ENCODE measurements around the gene FAAP24.
"Not testable (repeated sequence)": the region's sequence is repeated elsewhere in the genome, so short reads cannot be mapped to it uniquely, and the experiment has no call there.

Gene FAAP24

DNA sequence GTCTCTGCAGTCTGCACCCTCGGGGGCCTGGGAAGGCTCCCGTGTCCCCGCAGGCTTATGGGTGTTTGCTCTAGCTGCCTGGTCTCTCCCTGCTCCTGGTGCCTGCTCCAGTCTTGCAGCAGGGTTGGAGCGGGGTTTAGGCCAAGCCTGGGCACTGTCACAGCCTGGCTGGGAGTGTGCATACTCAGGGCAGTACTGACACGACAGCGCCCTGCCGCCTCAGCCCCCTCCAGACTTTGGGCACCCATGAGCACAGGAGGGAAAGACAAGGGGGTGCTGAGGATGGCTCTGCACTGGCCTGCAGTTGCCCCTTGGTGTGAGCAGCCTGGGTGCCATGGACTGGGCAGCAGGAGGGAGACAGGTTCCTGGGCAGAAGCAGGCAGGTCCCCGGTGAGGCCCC lies 36.0 kb upstream of the FAAP24 start:
- no peak overlapping the region for H3K27ac ChIP-seq (ENCODE audit: low read depth, low read length, poor library complexity, severe bottlenecking)
- H3K9me3 ChIP-seq (ENCODE audit: low read length): no peaks in the 10 kb centered on the region
- no peaks in the 10 kb centered on the region for H3K4me1 ChIP-seq (ENCODE audit: insufficient read depth, low read length, severe bottlenecking)
- no peaks in the 10 kb centered on the region for H3K79me2 ChIP-seq (ENCODE audit: insufficient read depth, low read length)
- H3F3A ChIP-seq (ENCODE audit: insufficient read depth, low read length): no peaks in the 10 kb centered on the region
- no peak overlapping the region for H3K9ac ChIP-seq (ENCODE audit: low read length)
- no peak overlapping the region for H3K4me3 ChIP-seq (ENCODE audit: low read depth, low read length, poor library complexity, severe bottlenecking)
- TF ChIP-seq, protein P1, sequence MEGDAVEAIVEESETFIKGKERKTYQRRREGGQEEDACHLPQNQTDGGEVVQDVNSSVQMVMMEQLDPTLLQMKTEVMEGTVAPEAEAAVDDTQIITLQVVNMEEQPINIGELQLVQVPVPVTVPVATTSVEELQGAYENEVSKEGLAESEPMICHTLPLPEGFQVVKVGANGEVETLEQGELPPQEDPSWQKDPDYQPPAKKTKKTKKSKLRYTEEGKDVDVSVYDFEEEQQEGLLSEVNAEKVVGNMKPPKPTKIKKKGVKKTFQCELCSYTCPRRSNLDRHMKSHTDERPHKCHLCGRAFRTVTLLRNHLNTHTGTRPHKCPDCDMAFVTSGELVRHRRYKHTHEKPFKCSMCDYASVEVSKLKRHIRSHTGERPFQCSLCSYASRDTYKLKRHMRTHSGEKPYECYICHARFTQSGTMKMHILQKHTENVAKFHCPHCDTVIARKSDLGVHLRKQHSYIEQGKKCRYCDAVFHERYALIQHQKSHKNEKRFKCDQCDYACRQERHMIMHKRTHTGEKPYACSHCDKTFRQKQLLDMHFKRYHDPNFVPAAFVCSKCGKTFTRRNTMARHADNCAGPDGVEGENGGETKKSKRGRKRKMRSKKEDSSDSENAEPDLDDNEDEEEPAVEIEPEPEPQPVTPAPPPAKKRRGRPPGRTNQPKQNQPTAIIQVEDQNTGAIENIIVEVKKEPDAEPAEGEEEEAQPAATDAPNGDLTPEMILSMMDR (IDR thresholded peaks at IDR 0.05; ENCODE audit: low read length): no peak
- no peak for TF ChIP-seq EZH2 (IDR thresholded peaks at IDR 0.05; ENCODE audit: borderline replicate concordance, low read length)
- H3K36me3 ChIP-seq (ENCODE audit: insufficient read depth, low read length): peaks cover 3% of the 10 kb centered on the region; the same call in 1 of the 2 replicates
- H3K9me2 ChIP-seq (ENCODE audit: low read depth, low read length): no peaks in the 10 kb centered on the region
- H2AFZ ChIP-seq (ENCODE audit: low read length): no peak overlapping the region
- no peaks in the 10 kb centered on the region for H4K20me1 ChIP-seq (ENCODE audit: insufficient read depth, low read length)
- no peak overlapping the region for H3K4me2 ChIP-seq (ENCODE audit: low read length)
- no peaks in the 10 kb centered on the region for H3K27me3 ChIP-seq (ENCODE audit: insufficient read depth, low read length)

DNA sequence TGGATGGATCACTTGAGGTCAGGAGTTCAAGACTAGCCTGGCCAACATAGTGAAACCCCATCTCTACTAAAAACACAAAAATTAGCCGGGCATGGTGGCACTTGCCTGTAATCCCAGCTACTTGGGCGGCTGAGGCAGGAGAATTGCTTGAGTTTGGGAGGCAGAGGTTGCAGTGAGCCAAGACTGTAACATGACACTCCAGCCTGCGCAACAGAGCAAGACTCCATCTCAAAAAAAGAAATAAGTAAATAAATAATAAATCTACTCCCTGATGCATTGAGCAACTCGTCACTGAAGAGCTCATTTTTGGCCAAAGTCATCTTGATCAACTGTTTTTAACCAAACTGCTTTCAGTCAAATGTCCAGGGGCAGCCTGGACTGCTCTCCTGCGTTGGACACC lies 30.8 kb upstream of the FAAP24 start:
- Histone ChIP-seq H3K27ac (ENCODE audit: low read depth, low read length, poor library complexity, severe bottlenecking) (peak overlapping the region; percentile 31), H3K4me1 (ENCODE audit: insufficient read depth, low read length, severe bottlenecking) (peaks cover 12% of the 10 kb centered on the region)
- H3K9me3 ChIP-seq (ENCODE audit: low read length); H4K20me1 ChIP-seq (ENCODE audit: insufficient read depth, low read length); H3K9ac ChIP-seq (ENCODE audit: low read length); H3K79me2 ChIP-seq (ENCODE audit: insufficient read depth, low read length); H2AFZ ChIP-seq (ENCODE audit: low read length); H3F3A ChIP-seq (ENCODE audit: insufficient read depth, low read length); H3K4me2 ChIP-seq (ENCODE audit: low read length); H3K9me2 ChIP-seq (ENCODE audit: low read depth, low read length); H3K4me3 ChIP-seq (ENCODE audit: low read depth, low read length, poor library complexity, severe bottlenecking); H3K27me3 ChIP-seq (ENCODE audit: insufficient read depth, low read length); H3K36me3 ChIP-seq (ENCODE audit: insufficient read depth, low read length): not testable (repeated sequence)

- H3K27me3 ChIP-seq (ENCODE audit: insufficient read depth, low read length): no peaks in the 10 kb centered on the region
- no peaks in the 10 kb centered on the region for H3K9me2 ChIP-seq (ENCODE audit: low read depth, low read length)
- H3K79me2 ChIP-seq (ENCODE audit: insufficient read depth, low read length): no peaks in the 10 kb centered on the region
- no peak overlapping the region for H3K4me2 ChIP-seq (ENCODE audit: low read length)
- no peak overlapping the region for H3K9ac ChIP-seq (ENCODE audit: low read length)
- no peak overlapping the region for H3K4me3 ChIP-seq (ENCODE audit: low read depth, low read length, poor library complexity, severe bottlenecking)
- no peak overlapping the region for H3K27ac ChIP-seq (ENCODE audit: low read depth, low read length, poor library complexity, severe bottlenecking)
- H2AFZ ChIP-seq (ENCODE audit: low read length): no peak overlapping the region
- H4K20me1 ChIP-seq (ENCODE audit: insufficient read depth, low read length): no peaks in the 10 kb centered on the region
- no peak for TF ChIP-seq EZH2 (IDR thresholded peaks at IDR 0.05; ENCODE audit: borderline replicate concordance, low read length)
- TF ChIP-seq, protein P1 (IDR thresholded peaks at IDR 0.05; ENCODE audit: low read length): no peak
- H3F3A ChIP-seq (ENCODE audit: insufficient read depth, low read length): no peaks in the 10 kb centered on the region
- H3K4me1 ChIP-seq (ENCODE audit: insufficient read depth, low read length, severe bottlenecking): peaks cover 12% of the 10 kb centered on the region
- no peaks in the 10 kb centered on the region for H3K9me3 ChIP-seq (ENCODE audit: low read length)
- peaks cover 21% of the 10 kb centered on the region for H3K36me3 ChIP-seq (ENCODE audit: insufficient read depth, low read length)
These were observed 26.8 kb upstream of the FAAP24 start for GRCh38 chr19:32945260-32945659.

DNA sequence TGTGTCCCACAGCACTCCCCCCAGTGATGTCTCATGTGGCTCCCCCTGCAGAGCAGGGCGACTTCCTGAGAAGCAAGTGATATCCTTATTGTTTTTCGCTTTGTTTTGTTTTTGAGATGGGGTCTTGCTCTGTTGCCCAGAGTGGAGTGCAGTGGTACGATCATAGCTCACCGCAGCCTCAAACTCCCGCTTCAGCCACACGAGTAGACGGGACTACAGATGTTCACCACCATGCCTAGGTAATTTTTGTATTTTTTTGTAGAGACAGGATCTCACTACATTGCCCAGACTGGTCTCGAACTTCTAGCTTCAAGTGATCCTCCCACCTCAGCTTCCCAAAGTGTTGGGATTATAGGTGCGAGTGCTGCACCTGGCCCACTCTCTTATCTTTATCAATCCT lies 5.3 kb upstream of the FAAP24 start:
- Histone ChIP-seq H3K9me3 (ENCODE audit: low read length) (no peaks in the 10 kb centered on the region), H4K20me1 (ENCODE audit: insufficient read depth, low read length) (no peaks in the 10 kb centered on the region), H3K27me3 (ENCODE audit: insufficient read depth, low read length) (no peaks in the 10 kb centered on the region), H3K4me1 (ENCODE audit: insufficient read depth, low read length, severe bottlenecking) (peaks cover 11% of the 10 kb centered on the region), H2AFZ (ENCODE audit: low read length) (no peak overlapping the region), H3K9ac (ENCODE audit: low read length) (no peak overlapping the region), H3K4me3 (ENCODE audit: low read depth, low read length, poor library complexity, severe bottlenecking) (no peak overlapping the region), H3K27ac (ENCODE audit: low read depth, low read length, poor library complexity, severe bottlenecking) (no peak overlapping the region), H3K9me2 (ENCODE audit: low read depth, low read length) (no peaks in the 10 kb centered on the region), H3K79me2 (ENCODE audit: insufficient read depth, low read length) (no peaks in the 10 kb centered on the region), H3F3A (ENCODE audit: insufficient read depth, low read length) (no peaks in the 10 kb centered on the region), H3K36me3 (ENCODE audit: insufficient read depth, low read length) (no peaks in the 10 kb centered on the region), H3K4me2 (ENCODE audit: low read length) (no peak overlapping the region)
- TF ChIP-seq, protein P1 (IDR thresholded peaks at IDR 0.05; ENCODE audit: low read length): no peak
- TF ChIP-seq EZH2 (IDR thresholded peaks at IDR 0.05; ENCODE audit: borderline replicate concordance, low read length): no peak
